NCI-H748 treated with DMSO at 0.1 percent for 48 hours (cell line): Measurements from ENCODE around the gene ANKZF1.
A peak's percentile ranks its signal among the peaks of the same experiment; 100 is the strongest.
"Not testable (repeated sequence)": the region's sequence is repeated elsewhere in the genome, so short reads cannot be mapped to it uniquely, and the experiment has no call there.

Experiments used
- DNase-seq: peaks from one replicate; lab custom pipeline; 2025; lab: John Stamatoyannopoulos, UW

ANKZF1 gene

DNA sequence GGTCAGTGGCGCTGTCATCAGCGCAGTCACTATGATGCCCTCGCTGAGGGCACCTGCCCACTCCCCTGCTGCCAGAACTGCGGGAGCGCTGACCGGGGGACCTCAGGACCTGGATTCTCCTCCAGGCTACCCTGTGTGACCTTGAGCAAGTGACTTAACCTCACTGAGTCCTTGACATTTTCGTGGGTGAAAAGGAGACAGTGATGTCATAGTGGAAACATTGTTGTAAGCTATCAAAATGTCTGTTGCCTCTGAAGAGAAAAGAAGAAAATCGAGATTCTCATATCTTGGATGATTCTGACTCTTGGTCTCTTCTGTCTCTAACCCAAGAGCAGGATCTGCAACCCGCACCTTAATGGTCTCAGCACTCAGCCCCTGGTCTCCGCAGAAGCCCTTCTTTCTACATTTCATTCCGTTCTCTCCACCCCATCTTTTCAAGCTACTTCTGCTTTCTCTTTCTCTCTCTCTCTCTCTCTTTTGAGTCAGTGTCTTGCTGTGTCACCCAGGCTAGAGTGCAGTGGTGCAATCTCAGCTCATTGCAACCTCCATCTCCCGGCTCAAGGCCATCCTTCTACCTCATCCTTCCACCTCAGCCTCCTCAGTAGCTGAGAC, 25.1 kb downstream of the ANKZF1 start:
- no peak for DNase-seq

DNA sequence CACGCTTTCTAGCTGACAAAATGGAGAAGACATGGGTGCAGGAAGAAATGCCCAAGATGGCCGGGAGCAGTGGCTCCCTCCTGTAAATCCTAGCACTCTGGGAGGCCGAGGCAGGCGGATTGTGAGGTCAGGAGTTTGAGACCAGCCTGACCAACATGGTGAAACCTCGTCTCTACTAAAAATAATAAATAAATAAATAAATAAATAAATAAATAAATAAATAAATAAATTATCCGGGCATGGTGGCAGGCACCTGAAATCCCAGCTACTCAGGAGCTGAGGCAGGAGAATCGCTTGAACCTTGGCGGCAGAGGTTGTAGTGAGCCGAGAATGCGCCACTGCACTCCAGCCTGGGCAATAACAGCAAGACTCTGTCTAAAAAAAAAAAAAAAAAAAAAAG, 29.3 kb downstream of the ANKZF1 start:
- DNase-seq = not testable (repeated sequence)

DNA sequence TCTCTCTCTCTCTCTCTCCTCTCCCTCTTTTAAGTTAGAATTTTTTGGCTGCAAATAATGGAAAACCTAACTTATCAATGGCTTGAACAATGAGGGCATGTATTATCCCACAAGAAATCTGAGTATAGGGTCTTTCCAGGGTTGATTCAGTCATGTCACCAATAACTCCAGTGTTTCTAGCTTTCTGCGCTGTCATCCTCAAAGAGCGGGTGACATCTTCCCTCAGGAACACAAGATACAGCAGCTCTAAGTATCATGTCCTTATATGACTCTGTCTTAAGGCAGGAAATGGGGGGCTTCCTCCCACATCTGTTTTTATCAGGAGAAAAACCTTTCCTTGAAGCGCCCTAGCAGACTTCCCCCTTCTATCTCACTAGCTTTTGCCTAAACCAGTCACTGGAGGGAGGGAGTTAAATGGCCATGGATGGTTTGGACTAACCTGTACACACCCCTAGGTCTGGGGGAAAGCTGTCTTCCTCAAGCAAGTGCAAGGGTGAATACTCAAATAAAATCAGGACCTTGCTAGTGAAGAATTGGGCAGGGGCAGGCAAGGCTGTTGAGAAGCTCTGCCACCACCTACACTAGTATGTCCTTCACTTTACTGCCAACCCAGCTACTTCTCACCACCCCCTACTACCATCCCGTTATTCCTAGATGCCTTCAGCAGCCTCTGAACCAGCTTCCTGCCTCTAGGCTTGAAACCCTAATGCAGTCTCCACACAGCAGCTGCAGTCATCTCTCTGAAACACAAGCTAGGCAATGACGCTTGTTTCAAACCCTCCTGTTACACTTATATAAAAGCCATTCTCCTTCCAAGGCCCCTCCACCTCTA, 31.6 kb downstream of the ANKZF1 start:
- no peak for DNase-seq

DNA sequence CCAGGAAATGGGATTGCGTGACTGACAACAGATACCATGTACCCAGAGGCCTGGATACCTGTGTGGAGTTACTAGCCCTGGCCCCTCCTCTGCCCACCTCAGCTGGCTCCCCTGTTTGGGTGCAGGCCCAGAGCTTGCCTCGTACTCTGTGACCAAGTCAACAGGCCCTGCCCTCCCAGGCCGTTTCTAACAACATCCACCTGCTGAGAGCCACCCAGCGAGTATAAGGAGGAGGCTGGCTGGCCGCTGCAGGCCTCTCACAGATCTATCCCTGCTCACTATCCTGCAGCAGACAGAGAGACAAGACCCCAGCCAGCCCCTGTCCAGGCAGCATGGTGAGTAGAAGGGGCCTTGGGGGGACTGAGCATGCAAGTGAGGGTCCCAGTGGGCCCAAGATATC, 36.6 kb downstream of the ANKZF1 start:
- DNase-seq = no peak

DNA sequence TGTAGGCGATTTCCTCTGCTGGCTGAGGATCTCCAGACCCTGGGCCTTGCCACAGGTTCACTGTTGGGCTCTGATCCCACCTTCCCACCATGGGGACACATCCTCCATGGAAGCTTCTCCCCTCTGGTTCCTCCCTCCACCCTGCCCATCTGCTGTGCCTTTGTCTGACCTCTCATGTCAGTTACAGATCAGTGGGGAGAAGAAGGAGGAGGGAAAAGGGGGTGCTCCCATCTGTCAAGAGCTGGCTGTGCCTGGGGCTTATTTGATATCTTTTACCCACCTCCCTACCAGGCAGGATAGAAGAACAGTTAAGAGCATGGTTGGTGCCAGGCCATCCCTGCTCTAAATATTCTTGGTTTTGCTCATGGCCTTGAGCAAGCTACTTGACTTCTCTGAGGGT, 37.3 kb downstream of the ANKZF1 start:
- no peak for DNase-seq

DNA sequence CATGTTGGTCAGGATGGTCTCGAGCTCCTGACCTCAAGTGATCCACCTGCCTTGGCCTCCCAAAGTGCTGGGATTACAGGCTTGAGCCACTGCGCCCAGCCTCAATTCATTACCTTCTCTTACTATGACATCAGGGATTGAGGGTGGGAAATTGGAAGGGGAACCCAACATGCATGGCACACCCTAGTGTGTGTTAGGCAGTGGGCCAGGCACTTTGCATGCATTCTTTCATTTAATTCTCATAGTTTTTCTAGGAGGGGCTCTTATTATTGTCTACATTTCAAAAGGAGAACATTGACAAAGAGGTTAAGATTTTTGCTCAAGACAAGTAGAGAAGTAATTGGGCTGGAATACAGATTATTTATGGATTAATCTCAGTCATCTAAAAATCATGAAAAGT, 38.7 kb downstream of the ANKZF1 start:
- DNase-seq = no peak

DNA sequence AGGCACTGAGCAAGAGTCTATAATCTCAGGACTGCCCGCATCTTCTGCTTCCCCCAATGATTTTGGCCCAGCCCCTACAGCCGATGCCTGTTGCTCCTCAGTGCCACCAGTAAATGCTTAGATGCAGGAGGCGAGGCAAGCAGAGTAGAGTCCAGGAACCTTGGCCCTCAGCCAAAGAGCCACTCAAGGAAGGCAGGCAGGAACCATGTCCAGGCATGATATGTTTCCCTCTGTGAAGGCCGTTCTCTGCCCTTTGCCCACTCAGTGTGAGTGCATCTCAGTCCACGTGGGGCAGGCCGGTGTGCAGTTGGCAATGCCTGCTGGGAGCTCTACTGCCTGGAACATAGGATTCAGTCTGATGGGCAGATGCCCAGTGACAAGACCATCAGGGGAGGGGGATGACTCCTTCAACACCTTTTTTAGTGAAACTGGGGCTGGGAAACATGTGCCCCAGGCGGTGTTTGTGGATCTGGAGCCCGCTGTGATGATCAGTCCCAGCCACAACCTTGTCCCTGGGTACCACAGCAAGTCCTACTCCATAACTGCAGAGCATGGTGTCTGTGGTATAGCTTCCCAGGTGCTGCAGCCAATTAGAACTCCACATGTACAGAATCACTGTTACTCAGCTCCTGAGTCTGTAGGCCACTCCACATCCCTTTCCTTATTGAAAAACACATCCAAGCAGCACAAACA, 39.9 kb downstream of the ANKZF1 start:
- no peak for DNase-seq

DNA sequence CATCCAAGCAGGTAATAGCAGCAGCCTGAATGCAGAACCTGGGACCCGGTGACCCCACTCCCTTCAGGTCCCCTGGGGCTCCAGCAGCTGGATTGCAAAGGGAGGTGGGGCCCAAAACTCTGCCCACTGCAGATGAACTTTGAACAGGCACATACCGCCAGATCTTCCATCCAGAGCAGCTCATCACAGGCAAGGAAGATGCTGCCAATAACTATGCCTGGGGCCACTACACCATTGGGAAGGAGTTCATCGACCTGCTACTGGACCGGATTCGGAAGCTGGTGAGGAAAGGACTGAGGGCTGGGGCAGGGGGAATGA, 40.4 kb downstream of the ANKZF1 start:
- no peak for DNase-seq

DNA sequence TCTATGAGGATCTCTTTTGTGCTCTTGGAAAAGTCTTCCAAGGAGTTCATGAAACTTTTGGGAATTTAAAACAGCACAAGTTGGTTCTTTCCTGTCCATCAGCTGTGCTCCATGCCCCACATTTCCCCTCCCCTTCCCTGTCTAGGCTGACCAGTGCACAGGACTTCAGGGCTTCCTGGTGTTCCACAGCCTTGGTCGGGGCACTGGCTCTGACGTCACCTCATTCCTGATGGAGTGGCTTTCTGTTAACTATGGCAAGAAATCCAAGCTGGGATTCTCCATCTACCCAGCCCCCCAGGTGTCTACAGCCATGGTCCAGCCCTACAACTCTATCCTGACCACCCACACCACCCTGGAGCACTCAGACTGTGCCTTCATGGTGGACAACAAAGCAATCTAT, 41.4 kb downstream of the ANKZF1 start:
- DNase-seq = no peak

DNA sequence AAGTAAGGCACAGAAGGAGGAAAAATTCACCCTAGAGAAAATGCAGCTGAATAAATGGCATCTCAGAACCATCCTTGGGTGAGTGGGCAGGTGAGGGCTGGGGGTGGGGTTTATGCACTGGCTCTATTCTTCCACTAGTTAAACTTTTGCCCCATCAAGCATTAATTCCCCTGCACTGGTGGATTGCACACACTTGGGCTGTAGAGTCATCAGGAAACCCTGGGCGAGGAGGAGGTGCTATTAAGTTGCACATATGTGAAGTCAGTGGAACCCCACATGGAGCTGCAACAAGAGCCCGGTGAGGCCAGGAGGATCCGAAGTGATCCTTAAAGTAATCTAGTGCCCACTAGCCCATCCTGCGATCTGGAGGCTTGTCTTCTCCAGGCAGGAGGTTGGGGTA, 42.8 kb downstream of the ANKZF1 start:
- DNase-seq = no peak

DNA sequence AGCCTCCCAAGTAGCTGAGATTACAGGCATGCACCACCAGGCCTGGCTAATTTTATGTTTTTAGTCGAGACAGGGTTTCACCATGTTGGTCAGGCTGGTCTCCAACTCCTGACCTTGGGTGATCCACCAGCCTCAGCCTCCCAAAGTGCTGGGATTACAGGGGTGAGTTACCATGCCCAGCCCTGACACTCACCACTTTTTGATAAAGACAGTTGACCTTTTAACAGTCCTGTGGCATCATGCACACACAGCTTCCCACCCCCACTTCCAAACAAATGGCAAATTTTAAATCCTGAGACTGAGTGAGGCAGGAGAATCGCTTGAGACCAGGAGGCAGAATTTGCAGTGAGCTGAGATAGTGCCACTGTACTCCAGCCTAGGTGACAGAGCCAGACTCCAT, 43.4 kb downstream of the ANKZF1 start:
- DNase-seq = no peak

DNA sequence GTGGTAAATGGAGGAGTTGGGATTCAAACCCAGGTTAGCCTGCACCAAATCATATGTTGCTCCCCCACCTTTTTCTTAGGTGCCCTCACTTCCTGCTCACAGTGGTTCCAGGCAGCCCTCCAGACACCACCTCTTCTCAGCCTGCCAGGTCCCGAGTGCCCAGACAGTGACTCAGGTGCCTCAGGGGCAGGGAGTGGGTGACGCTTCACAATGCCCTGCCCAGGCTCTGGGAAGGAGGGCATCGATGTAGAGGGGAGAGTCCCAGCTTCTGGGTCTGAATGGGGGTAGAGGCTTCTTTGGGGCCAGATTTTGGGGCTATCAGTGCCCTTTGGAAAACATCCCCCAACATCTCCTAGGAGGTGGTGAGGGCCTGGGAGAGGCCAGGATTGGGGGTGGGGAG, 44.3 kb downstream of the ANKZF1 start:
- no peak for DNase-seq

DNA sequence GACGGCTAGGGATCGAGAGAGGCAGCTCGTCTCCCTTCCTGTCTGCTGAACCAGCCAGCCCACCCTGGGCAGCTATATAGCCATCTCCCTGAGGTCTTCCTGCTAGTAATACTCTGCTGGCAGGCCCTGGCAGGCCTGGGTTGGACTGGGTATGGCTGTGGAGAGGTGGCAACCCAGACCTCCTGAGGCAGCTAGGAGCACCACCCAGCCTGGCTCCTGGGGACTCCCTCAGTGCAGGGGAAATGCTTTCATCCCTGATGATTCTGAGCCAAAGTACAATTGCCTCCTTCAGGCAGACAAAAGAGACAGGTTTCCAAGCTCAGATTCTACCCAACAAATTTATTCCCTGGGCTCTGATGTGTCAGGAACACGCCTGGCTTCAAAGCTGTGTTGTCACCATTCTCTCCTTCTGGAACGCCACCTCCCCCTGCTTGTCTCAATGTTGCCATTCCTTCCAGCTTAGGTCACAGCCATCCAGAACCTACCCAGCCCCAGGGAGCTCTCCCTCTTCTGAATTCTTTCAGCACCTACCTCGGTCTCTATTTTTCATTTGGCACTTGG, 44.8 kb downstream of the ANKZF1 start:
- no peak for DNase-seq

DNA sequence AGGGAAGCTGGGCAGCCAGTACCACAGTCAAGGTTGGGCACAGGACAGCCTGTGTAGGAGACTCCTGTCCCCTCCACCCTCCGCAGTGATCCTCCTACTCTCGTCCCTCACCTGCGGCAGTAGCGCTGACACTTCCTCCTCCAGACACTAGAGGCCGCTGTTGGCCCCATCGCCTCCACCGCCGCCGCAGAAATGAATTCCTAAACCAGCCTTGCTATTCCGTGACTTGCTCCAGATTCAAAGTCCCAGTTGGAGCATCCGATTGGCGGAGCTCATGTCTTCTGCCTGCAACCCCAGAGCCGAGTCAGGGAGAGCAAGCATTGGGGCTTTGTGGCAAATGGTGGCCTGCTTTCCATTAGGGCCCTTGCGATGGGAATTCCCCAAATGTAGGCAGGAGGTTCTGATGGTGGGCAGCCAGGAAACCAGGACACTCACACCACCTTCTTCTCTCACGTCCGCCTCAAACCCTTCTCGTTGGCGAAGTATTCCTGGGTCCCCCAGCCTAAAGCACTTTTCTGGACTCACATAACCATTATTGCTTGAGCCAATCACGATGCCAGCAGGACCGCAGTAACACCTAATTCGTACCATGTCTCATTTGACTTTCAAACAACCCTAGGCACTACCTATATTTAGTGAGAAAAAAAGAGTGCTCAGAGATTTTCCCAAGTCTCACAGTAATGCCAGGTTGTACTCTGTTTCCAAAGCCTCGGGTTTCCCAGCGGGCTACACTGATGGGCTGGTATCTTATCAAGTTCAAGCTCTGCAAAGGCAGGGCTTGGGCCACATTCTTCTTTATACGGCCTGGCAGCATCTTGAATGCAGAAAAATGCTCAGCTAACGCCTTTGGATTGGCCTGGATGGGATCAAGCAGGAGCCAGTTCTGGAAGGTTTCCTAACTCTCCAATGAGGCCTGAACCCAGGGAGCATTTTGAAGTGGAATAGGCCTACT, 48.4 kb downstream of the ANKZF1 start:
- peak; percentile 71 for DNase-seq

DNA sequence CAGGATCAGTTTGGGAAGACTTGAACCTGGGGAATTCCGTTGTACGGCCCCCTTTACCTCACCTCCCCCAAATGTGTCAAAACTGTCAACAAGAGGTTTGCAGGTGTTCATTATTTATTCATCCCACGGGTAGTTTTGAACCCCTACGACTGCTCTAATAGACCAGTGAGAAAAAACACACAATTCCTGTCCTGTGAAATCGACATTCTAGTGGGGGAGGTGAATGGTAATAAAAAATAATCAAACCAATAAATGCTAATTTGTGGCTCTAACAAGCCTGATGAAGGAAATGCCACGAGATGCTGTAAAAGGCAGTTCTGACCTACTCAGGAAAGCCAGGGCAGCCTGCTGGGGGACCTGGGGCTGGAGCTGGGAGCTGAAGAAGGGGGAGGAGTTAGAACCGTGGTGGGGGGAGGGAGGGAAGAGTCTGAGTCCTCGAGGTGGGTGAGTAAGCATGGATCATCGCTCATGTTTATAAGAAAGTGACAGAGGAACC, 49.1 kb downstream of the ANKZF1 start:
- no peak for DNase-seq

DNA sequence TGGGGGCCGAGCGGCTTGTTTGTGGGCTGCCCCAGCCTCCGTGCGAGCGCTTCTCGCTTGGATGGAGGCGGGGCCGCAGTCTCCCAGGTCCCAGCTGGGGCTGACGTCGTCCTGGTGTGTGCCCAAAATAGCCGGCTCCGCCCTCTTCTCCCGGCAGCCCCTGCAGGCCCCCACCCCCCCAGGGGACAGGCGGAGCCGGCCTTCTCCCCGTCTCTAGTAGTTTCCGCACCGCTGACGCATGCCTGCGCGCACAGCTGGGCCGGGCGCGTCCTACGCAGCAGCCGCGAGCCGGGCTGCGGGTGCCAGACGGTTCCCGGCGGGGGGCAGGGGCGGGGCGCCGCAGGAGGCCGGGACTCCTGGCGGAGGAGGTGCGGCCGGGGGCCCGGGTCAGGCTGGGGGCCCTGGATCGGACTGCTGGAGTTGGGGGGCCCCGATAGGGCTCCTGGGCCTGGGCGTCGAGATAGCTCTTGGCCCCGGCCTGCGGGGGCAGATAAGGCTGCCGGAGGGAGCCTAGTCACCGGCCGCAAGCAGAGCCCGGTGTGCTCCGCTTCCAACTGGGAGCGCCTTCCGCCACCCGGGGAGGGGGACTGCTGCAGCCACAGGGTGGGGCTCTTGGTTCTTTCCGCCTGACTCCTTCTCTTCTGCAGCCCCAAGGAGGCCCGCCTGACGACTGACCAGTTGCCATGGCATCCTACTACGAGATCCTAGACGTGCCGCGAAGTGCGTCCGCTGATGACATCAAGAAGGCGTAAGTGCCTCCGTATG, 49.7 kb downstream of the ANKZF1 start, which contains the start of gene DNAJB2:
Gene DNAJB2, plus strand, starts transcription at position 216 of the 765 bp plus-strand sequence. Its CDS starts 468 bp downstream, at position 684.
- DNase-seq = peak; percentile 95

DNA sequence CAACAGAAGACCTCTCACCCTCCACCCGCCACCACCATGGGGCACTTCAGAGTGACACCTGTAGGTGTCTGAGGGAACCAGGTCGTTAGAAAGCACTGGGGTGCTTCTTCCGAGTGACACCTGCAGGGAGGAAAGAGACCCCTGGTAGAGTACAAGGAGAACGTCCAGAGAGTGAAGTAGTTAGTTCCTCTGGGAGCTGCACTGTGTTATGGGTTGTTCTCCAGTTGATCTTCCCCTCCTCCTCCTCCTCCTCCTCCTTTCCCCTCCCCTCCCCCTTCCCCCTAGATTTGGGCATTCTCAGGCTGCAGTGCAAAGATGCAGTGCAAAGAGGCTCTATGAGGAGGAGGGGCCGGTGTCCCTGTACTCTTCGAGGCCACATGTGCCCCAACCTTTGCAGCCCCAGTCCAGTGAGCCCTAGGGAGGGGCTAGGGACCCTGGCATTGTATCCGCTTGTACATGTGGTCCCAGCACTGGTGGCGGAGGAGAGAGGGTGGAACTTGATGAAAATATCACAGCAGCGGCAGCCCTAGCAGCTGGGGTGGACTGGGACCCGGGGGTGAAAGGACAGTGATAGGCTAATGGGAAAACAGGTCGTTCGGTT, 50.4 kb downstream of the ANKZF1 start:
- DNase-seq = no peak

DNA sequence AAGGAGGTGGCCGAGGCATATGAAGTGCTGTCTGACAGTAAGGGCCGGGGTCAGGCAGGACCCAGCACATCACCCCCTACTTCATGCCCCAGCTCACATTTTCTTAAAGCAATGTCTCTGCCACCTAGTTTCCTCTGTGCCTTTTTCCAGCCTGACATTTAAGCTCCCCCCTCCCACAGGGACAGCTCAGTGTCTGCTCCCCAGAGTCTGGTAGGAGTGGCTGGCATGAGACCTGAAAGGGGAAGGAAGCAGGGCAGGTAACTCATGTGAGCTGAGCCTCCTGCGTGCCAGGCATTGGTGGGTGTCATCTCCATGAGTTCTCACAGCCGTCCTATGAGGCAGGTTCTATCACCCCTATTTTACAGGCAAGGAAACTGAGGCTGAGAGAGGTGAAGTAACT, 51.0 kb downstream of the ANKZF1 start:
- DNase-seq = no peak

DNA sequence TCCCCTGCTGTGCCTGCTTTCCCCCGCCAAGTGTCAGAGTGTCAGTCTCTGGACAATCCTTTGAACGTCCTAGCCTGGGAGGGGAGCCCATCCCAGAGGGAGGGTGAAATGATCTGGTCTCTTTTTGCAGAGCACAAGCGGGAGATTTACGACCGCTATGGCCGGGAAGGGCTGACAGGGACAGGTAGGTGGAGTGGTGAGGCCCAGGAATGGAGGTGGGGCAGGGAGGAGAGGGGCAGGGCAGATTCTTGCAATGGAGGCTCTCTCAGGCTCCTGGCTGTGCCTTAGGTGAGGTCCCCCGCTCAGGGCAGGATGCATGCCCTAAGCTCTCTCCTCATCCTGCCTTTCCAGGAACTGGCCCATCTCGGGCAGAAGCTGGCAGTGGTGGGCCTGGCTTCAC, 52.0 kb downstream of the ANKZF1 start:
- DNase-seq = no peak

DNA sequence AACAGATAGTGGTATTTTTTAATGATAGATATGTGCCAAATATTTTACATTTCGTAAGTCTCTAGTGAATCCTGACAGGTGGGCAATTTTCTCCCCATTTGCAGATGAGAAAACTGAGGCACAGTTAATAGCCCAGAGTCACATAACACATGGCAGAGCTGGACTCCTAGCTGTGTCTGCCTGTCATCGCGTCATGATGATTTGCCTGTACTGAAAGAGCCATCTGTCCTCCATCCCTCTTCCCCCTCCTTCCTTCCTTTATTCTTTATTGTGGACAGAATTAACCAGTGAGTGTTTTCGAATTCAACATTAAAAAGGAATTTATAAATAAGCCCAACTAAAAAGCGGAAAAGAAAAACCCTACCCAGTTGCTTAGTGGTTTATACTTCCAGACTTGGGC, 52.8 kb downstream of the ANKZF1 start:
- no peak for DNase-seq
